Measurements from ENCODE around the gene SDK1.
"Not testable (repeated sequence)": the region's sequence is repeated elsewhere in the genome, so short reads cannot be mapped to it uniquely, and the experiment has no call there.

SDK1 gene

GRCh38 chr7:4225881-4226523 lies 925.0 kb downstream of the SDK1 start:
- no peak for DNase-seq (ENCODE audit: low spot score)

GRCh38 chr7:4226524-4226882 lies 925.5 kb downstream of the SDK1 start:
- no peak for DNase-seq (ENCODE audit: low spot score)

- DNase-seq (ENCODE audit: low spot score): no peak
Measured at GRCh38 chr7:4227105-4228010, 926.3 kb downstream of the SDK1 start.

- no peak for DNase-seq (ENCODE audit: low spot score)
Measured at GRCh38 chr7:4230352-4230751, 929.3 kb downstream of the SDK1 start.

- DNase-seq (ENCODE audit: low spot score): no peak
Measured at GRCh38 chr7:4233146-4233545, 932.1 kb downstream of the SDK1 start.

- DNase-seq (ENCODE audit: low spot score): no peak
Measured at GRCh38 chr7:4233621-4234497, 932.8 kb downstream of the SDK1 start.

- no peak for DNase-seq (ENCODE audit: low spot score)
Measured at GRCh38 chr7:4234498-4234855, 933.4 kb downstream of the SDK1 start.

GRCh38 chr7:4234886-4235285 lies 933.8 kb downstream of the SDK1 start:
- DNase-seq (ENCODE audit: low spot score): no peak

GRCh38 chr7:4235596-4235995 lies 934.5 kb downstream of the SDK1 start:
- DNase-seq (ENCODE audit: low spot score): no peak

GRCh38 chr7:4236389-4236788 lies 935.3 kb downstream of the SDK1 start:
- no peak for DNase-seq (ENCODE audit: low spot score)

- not testable (repeated sequence) for DNase-seq (ENCODE audit: low spot score)
Measured at GRCh38 chr7:4236873-4237272, 935.8 kb downstream of the SDK1 start.

- no peak for DNase-seq (ENCODE audit: low spot score)
Measured at GRCh38 chr7:4237296-4238235, 936.5 kb downstream of the SDK1 start.

- DNase-seq (ENCODE audit: low spot score): no peak
Measured at GRCh38 chr7:4238861-4239260, 937.8 kb downstream of the SDK1 start.

GRCh38 chr7:4240042-4240441 lies 939.0 kb downstream of the SDK1 start:
- no peak for DNase-seq (ENCODE audit: low spot score)

- no peak for DNase-seq (ENCODE audit: low spot score)
Measured at GRCh38 chr7:4240520-4241303, 939.7 kb downstream of the SDK1 start.

GRCh38 chr7:4241304-4241612 lies 940.2 kb downstream of the SDK1 start:
- no peak for DNase-seq (ENCODE audit: low spot score)

GRCh38 chr7:4241791-4242190 lies 940.7 kb downstream of the SDK1 start:
- no peak for DNase-seq (ENCODE audit: low spot score)

GRCh38 chr7:4242706-4243105 lies 941.7 kb downstream of the SDK1 start:
- no peak for DNase-seq (ENCODE audit: low spot score)

GRCh38 chr7:4244041-4244440 lies 943.0 kb downstream of the SDK1 start:
- DNase-seq (ENCODE audit: low spot score): no peak

GRCh38 chr7:4244635-4245034 lies 943.6 kb downstream of the SDK1 start:
- DNase-seq (ENCODE audit: low spot score): no peak
